GM12872 (cell line): ENCODE results near the gene C16orf86.

Experiments
- TF ChIP-seq, protein P1 (sequence below): IDR thresholded peaks from 3 replicates; pipeline ENCODE4 v1.5.1; 2011; ENCODE audit warnings: low read depth, mild to moderate bottlenecking, low read length, moderate library complexity; ENCODE audit not compliant: insufficient read depth

C16orf86 gene

GRCh38 chr16:67650023-67650422, 16.6 kb upstream of the C16orf86 start:
- TF ChIP-seq, protein P1, sequence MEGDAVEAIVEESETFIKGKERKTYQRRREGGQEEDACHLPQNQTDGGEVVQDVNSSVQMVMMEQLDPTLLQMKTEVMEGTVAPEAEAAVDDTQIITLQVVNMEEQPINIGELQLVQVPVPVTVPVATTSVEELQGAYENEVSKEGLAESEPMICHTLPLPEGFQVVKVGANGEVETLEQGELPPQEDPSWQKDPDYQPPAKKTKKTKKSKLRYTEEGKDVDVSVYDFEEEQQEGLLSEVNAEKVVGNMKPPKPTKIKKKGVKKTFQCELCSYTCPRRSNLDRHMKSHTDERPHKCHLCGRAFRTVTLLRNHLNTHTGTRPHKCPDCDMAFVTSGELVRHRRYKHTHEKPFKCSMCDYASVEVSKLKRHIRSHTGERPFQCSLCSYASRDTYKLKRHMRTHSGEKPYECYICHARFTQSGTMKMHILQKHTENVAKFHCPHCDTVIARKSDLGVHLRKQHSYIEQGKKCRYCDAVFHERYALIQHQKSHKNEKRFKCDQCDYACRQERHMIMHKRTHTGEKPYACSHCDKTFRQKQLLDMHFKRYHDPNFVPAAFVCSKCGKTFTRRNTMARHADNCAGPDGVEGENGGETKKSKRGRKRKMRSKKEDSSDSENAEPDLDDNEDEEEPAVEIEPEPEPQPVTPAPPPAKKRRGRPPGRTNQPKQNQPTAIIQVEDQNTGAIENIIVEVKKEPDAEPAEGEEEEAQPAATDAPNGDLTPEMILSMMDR, result no peak

- TF ChIP-seq, protein P1, result no peak
Observed at GRCh38 chr16:67651039-67651438, 15.6 kb upstream of the C16orf86 start.

DNA sequence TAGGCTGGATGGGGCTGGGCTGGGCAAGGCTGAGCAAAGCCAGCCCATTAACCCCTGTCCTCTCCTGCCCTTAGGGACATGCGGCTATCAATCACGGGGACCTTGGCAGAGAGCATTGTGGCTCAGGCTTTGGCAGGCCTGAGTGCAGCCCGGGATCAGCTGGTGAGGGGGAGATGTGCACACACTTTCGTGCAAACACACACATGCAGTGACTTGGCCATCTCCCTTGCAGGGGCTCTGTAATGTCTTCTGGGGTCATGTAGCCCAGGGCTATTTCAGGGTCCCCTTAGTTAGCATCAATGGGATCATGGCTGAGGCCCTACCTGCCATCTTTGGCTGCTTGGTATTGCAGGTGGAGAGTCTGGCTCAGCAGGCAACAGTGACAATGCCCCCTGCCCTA, 14.8 kb upstream of the C16orf86 start:
- TF ChIP-seq, protein P1, result no peak

DNA sequence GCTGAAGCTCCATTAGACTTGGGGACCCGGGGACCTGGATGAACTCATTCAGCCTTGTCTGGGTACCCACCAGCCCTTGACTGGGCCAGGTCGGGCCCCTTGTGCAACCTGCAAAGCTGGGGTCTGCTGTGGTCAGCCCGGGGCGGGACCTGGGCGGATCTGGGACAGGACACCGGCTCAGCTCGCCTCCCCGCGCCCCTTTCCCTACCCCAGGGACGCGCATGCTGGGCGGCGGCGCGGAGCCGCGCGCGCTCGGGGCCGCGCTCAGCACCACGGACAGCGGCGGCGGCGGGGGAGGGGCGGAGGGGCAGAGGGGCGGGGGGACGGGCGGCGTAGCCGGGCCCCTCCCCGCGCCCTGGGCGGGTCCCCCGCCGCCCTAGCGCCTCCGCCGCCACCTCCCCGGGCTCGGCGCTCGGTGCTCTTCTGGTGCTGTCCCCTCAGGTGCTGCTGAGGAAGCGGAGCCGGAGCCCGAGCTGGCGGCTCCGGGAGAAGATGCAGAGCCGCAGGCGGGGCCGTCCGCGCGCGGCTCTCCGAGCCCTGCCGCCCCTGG, 14.0 kb upstream of the C16orf86 start:
- TF ChIP-seq, protein P1, result no peak

- TF ChIP-seq, protein P1, result no peak
Observed at GRCh38 chr16:67653128-67653788, 13.4 kb upstream of the C16orf86 start.

DNA sequence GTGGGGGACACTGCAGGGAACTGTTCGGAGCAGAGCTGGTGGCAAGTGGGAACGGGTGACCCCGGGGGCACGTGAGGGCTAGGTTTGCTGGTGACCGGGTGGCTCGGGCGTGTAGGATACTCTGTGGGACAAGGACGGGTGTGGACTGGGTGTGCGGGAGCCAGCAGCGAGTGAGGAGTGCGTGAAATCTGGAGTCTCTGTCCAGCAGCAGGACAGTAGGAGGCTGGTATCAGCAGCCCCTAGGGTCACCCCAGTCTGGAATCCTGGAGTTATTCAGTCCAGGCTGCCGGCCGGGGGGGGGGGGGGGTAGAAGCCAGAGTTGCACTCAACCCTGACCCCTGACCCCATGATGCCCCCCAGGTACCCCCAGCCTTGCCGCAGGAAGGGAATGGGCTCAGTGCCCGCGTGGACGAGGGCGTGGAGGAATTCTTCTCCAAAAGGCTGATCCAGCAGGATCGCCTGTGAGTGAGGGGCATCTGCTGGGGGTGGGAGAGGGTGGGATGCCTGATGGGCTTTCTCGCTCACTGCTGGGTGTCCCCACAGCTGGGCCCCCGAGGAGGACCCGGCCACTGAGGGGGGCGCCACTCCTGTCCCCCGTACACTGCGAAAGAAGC, 12.7 kb upstream of the C16orf86 start:
- TF ChIP-seq, protein P1, result no peak

- TF ChIP-seq, protein P1, result no peak
Observed at GRCh38 chr16:67654403-67654911, 12.2 kb upstream of the C16orf86 start.
